ENCODE results near the gene LILRB1. TPM values are rescaled to one million over a fixed set of nuclear protein-coding genes. Genes with fewer than 3 reads are reported as not detected.

The LILRB1 gene
- total RNA-seq, 1 donor from 2014 or later: not detected

- Mint-ChIP-seq H3K9me3 (peaks cover 58% of the 10 kb centered on the region), H3K4me1 (no peaks in the 10 kb centered on the region), H3K27me3 (ENCODE audit: low read depth) (no peaks in the 10 kb centered on the region), H3K4me3 (no peak overlapping the region), H3K27ac (no peak overlapping the region), H3K36me3 (peaks cover 2% of the 10 kb centered on the region)
- TF ChIP-seq CTCF (IDR thresholded peaks at IDR 0.05; ENCODE audit: unreplicated experiment): no peak
- DNase-seq (ENCODE audit: low spot score in 2 of 2, unreplicated experiment in 2 of 2): no peak
Measured at GRCh38 chr19:54654447-54655321, 24.4 kb downstream of the LILRB1 start.

GRCh38 chr19:54659300-54659699, 29.0 kb downstream of the LILRB1 start:
- Mint-ChIP-seq H3K4me1 (no peaks in the 10 kb centered on the region), H3K9me3 (peaks cover 61% of the 10 kb centered on the region)

GRCh38 chr19:54660306-54660705, 30.0 kb downstream of the LILRB1 start:
- TF ChIP-seq CTCF (IDR thresholded peaks at IDR 0.05; ENCODE audit: unreplicated experiment): no peak
- Mint-ChIP-seq H3K4me3 (no peak overlapping the region), H3K36me3 (peaks cover 7% of the 10 kb centered on the region), H3K9me3 (peaks cover 55% of the 10 kb centered on the region), H3K27ac (no peak overlapping the region), H3K4me1 (no peaks in the 10 kb centered on the region), H3K27me3 (ENCODE audit: low read depth) (no peaks in the 10 kb centered on the region)
- no peak for DNase-seq (ENCODE audit: low spot score in 2 of 2, unreplicated experiment in 2 of 2)

More at GRCh38 chr19:54659300-54659699, 29.0 kb downstream of the LILRB1 start:
- Mint-ChIP-seq H3K27me3 (ENCODE audit: low read depth) (no peaks in the 10 kb centered on the region), H3K36me3 (peaks cover 7% of the 10 kb centered on the region), H3K27ac (no peak overlapping the region), H3K4me3 (no peak overlapping the region)
- no peak for DNase-seq (ENCODE audit: low spot score in 2 of 2, unreplicated experiment in 2 of 2)
- TF ChIP-seq CTCF (IDR thresholded peaks at IDR 0.05; ENCODE audit: unreplicated experiment): no peak

- H3K9me3 Mint-ChIP-seq: peaks cover 53% of the 10 kb centered on the region
- no peak for TF ChIP-seq CTCF (IDR thresholded peaks at IDR 0.05; ENCODE audit: unreplicated experiment)
- no peaks in the 10 kb centered on the region for H3K4me1 Mint-ChIP-seq
- DNase-seq (ENCODE audit: low spot score in 2 of 2, unreplicated experiment in 2 of 2): no peak
- H3K27me3 Mint-ChIP-seq (ENCODE audit: low read depth): no peaks in the 10 kb centered on the region
- H3K4me3 Mint-ChIP-seq: no peak overlapping the region
- H3K27ac Mint-ChIP-seq: no peak overlapping the region
- H3K36me3 Mint-ChIP-seq: peaks cover 7% of the 10 kb centered on the region
Measured at GRCh38 chr19:54660964-54661363, 30.7 kb downstream of the LILRB1 start.

GRCh38 chr19:54661846-54662481, 31.7 kb downstream of the LILRB1 start:
- no peak for DNase-seq (ENCODE audit: low spot score in 2 of 2, unreplicated experiment in 2 of 2)
- peaks cover 7% of the 10 kb centered on the region for H3K36me3 Mint-ChIP-seq
- peaks cover 52% of the 10 kb centered on the region for H3K9me3 Mint-ChIP-seq
- H3K27me3 Mint-ChIP-seq (ENCODE audit: low read depth): no peaks in the 10 kb centered on the region
- no peak for TF ChIP-seq CTCF (IDR thresholded peaks at IDR 0.05; ENCODE audit: unreplicated experiment)
- no peak overlapping the region for H3K27ac Mint-ChIP-seq
- no peak overlapping the region for H3K4me3 Mint-ChIP-seq
- H3K4me1 Mint-ChIP-seq: no peaks in the 10 kb centered on the region

All from mesothelial cell of epicardium (in vitro differentiated cells).